H54 (cell line): ENCODE measurements around the gene USP10.
"Not testable (repeated sequence)": the region's sequence is repeated elsewhere in the genome, so short reads cannot be mapped to it uniquely, and the experiment has no call there.

Source experiments
- DNase-seq: peaks from one replicate; pipeline ENCODE4 v3.0.0; 2011; ENCODE audit warnings: low spot score, mixed read lengths; ENCODE audit not compliant: insufficient read length
- FAIRE-seq: peaks from 3 replicates; lab custom pipeline; 2011; peaks lifted over from hg19 to GRCh38; lab: Jason Lieb, UNC
- POLR2A ChIP-seq: IDR thresholded peaks from 2 replicates; pipeline ENCODE4 v1.6.1; 2011; ENCODE audit warnings: low read depth, mild to moderate bottlenecking, low read length

USP10 gene

DNA sequence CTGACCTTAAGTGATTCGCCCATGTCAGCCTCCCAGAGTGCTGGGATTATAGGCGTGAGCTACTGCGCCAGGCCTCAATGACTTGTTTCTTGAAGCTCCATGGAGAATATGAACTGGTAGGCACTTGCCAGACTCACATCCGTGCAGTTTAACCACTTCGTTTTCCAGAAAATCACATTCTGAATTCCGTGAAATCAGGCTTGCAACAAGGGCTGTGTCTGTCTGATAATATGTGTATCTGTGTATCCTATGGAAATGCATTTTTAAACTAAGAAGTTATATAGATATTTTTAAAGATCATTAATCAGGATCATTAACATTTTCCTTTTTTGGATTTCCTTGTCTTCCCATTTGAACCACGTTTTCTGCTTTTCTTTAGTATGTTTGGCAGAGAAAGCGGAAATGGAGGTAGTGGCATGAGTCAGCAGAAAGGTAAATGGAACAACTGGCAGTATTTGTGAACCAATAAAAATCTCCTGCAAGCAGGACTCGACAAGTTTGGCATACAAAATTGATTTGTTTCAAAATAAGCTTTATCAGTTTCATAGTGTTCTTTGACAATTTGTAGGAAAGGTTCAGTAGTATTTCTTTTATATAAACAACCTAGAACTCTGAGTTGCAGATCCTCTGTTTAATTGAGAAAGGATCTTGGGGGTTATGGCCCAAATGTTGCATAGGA is 33.0 kb downstream of the USP10 start:
- FAIRE-seq: no peak
- no peak for DNase-seq
- no peak for TF ChIP-seq POLR2A

GRCh38 chr16:84735849-84736586 is 36.2 kb downstream of the USP10 start:
- no peak for TF ChIP-seq POLR2A
- no peak for DNase-seq
- FAIRE-seq: no peak

GRCh38 chr16:84737192-84738011 is 37.6 kb downstream of the USP10 start:
- no peak for TF ChIP-seq POLR2A
- no peak for FAIRE-seq

GRCh38 chr16:84738255-84739038 is 38.6 kb downstream of the USP10 start:
- DNase-seq (peak; percentile 52), FAIRE-seq (no peak)
- no peak for TF ChIP-seq POLR2A

More at GRCh38 chr16:84737192-84738011, 37.6 kb downstream of the USP10 start:
- no peak for DNase-seq

- FAIRE-seq: no peak
- no peak for TF ChIP-seq POLR2A
- DNase-seq: peak; percentile 45
Observed at GRCh38 chr16:84739349-84740124, 39.7 kb downstream of the USP10 start.

- FAIRE-seq (no peak), DNase-seq (no peak)
- TF ChIP-seq POLR2A: no peak
Observed at GRCh38 chr16:84740596-84741116, 40.9 kb downstream of the USP10 start.

- FAIRE-seq: no peak
- no peak for TF ChIP-seq POLR2A
- no peak for DNase-seq
Observed at GRCh38 chr16:84741340-84741830, 41.6 kb downstream of the USP10 start.

DNA sequence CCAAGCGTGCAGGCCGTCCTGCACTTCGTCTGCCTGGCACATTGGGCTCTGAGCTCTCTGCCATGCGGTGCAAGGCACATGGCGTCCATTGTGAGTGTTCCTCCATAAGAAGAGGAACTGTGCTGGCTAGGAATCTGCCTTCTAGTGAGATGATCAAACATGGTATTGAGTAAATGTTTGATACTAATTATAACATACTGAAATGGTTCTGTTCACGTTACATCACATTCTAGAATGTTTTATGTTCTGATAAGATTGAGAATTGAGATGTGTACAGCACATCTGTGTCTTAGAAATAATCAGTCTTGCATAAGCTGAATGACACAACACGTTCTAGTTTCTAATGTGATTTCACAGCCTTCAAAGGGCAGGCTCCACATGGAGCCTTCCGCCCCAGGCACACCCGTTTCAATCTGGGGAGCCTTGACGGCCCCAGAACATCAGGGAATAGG is 42.9 kb downstream of the USP10 start:
- FAIRE-seq (no peak), DNase-seq (no peak)
- no peak for TF ChIP-seq POLR2A

- no peak for DNase-seq
- FAIRE-seq: no peak
- no peak for TF ChIP-seq POLR2A
Observed at GRCh38 chr16:84746231-84746630, 46.4 kb downstream of the USP10 start.

DNA sequence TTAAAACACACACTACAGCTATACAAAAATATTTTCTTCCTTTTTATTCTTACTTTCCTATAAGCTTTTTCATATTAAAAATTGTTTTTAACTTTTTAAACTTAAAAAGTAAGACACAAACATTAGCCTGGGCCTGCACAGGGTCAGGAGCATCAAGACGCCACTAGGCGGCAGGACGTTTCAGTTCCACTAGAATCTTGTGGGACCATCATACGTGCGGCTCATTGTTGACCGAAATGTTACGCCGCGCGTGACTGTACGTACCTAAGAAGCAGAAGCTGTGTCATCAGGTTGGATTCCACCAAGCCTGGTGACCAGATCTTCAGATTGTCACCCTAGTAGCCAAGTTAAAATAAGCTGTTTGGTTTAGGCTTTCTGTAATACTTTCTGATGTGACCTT is 47.1 kb downstream of the USP10 start:
- DNase-seq (no peak), FAIRE-seq (no peak)

DNA sequence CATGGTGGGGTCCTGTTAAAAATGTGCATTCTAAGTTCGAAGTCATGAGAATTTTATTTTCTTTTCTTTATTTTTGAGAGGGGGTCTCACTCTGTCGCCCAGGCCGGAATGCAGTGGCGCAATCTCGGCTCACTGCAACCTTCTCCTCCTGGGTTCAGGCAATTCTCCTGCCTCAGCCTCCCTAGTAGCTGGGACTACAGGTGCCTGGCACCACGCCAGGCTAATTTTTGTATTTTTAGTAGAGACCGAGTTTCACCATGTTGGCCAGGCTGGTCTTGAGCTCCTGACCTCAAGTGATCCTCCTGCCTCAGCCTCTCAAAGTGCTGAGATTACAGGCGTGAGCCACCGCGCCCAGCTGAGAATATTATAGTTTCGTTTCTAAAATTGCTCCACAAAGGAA is 48.4 kb downstream of the USP10 start:
- FAIRE-seq, DNase-seq: not testable (repeated sequence)

More for the DNA sequence above, 47.1 kb downstream of the USP10 start:
- no peak for TF ChIP-seq POLR2A

- FAIRE-seq: no peak
- DNase-seq: no peak
- no peak for TF ChIP-seq POLR2A
Observed at GRCh38 chr16:84749072-84749471, 49.3 kb downstream of the USP10 start.
